Thyroid gland (tissue), 4 donors: ENCODE results near the gene TTC39A.

Source experiments
- CTCF ChIP-seq, 6 experiments: fragments of 200-600 bp in 3 of 6; fragments of 450-650 bp in 3 of 6; sonication (generic) in 3 of 6; IDR thresholded peaks; one replicate each; pipeline ENCODE4 v1.5.1; 2016 to 2019; ENCODE audit warnings: antibody characterized with exemption in 6 of 6, mild to moderate bottlenecking in 2 of 6, inconsistent platforms in 1 of 6, moderate library complexity in 1 of 6
- POLR2A ChIP-seq, 2 donors: fragments of 450-650 bp; IDR thresholded peaks; one replicate each; pipeline ENCODE4 v1.6.1; 2017; ENCODE audit warnings: antibody characterized with exemption in 2 of 2, mild to moderate bottlenecking in 2 of 2, moderate library complexity in 1 of 2

GRCh38 chr1:51272916-51273315 is 57.4 kb downstream of the TTC39A start:
- TF ChIP-seq CTCF (IDR thresholded peaks at IDR 0.05) = no peak
- no peak for TF ChIP-seq POLR2A (IDR thresholded peaks at IDR 0.05)
